ENCODE measurements around the gene BTG2.

The BTG2 gene

GRCh38 chr1:203269654-203270020, 35.7 kb upstream of the BTG2 start:
- peaks cover 69% of the 10 kb centered on the region for H3K4me1 ChIP-seq (ENCODE audit: low read depth, poor library complexity, severe bottlenecking)
- H4K20me1 ChIP-seq (ENCODE audit: insufficient read depth), result no peaks in the 10 kb centered on the region
- H3K4me2 ChIP-seq, result no peak overlapping the region
- H3K79me2 ChIP-seq (ENCODE audit: insufficient read depth, low read depth), result peaks cover 7% of the 10 kb centered on the region; the same call in 1 of the 2 replicates
- H3K4me3 ChIP-seq (IDR thresholded peaks at IDR 0.05; ENCODE audit: insufficient read depth, low read depth, low read length), result no peak overlapping the region
- no peak overlapping the region for H2AFZ ChIP-seq (ENCODE audit: low read depth)
- TF ChIP-seq CTCF (conservative IDR thresholded peaks at IDR 0.05; ENCODE audit: low read depth, low read length), result no peak
- no peaks in the 10 kb centered on the region for H3K36me3 ChIP-seq (ENCODE audit: insufficient read depth)
- H3K27ac ChIP-seq, result no peak overlapping the region
- no peak overlapping the region for H3K9ac ChIP-seq
- no peaks in the 10 kb centered on the region for H3K27me3 ChIP-seq (ENCODE audit: insufficient read depth, low read depth)

GRCh38 chr1:203270448-203270847, 34.9 kb upstream of the BTG2 start:
- Histone ChIP-seq H3K36me3 (ENCODE audit: insufficient read depth) (no peaks in the 10 kb centered on the region), H4K20me1 (ENCODE audit: insufficient read depth) (no peaks in the 10 kb centered on the region), H3K4me1 (ENCODE audit: low read depth, poor library complexity, severe bottlenecking) (peaks cover 77% of the 10 kb centered on the region), H3K27ac (peak overlapping the region; percentile 16; the same call in 1 of the 2 replicates), H3K79me2 (ENCODE audit: insufficient read depth, low read depth) (peaks cover 10% of the 10 kb centered on the region; the same call in 1 of the 2 replicates), H3K27me3 (ENCODE audit: insufficient read depth, low read depth) (no peaks in the 10 kb centered on the region), H3K4me2 (peak overlapping the region; percentile 44; the same call in 1 of the 2 replicates), H3K9ac (no peak overlapping the region), H2AFZ (ENCODE audit: low read depth) (peak overlapping the region; percentile 50; the same call in 1 of the 2 replicates), H3K4me3 (IDR thresholded peaks at IDR 0.05; ENCODE audit: insufficient read depth, low read depth, low read length) (no peak overlapping the region)
- TF ChIP-seq CTCF (conservative IDR thresholded peaks at IDR 0.05; ENCODE audit: low read depth, low read length), result peak; percentile 17; the same call in 1 of the 2 replicates

GRCh38 chr1:203271018-203271743, 34.1 kb upstream of the BTG2 start:
- Histone ChIP-seq H3K27ac (peak overlapping the region; percentile 16; the same call in 1 of the 2 replicates), H3K36me3 (ENCODE audit: insufficient read depth) (no peaks in the 10 kb centered on the region), H3K4me3 (IDR thresholded peaks at IDR 0.05; ENCODE audit: insufficient read depth, low read depth, low read length) (peak overlapping the region; percentile 54), H3K4me1 (ENCODE audit: low read depth, poor library complexity, severe bottlenecking) (peaks cover 84% of the 10 kb centered on the region), H4K20me1 (ENCODE audit: insufficient read depth) (no peaks in the 10 kb centered on the region), H3K79me2 (ENCODE audit: insufficient read depth, low read depth) (peaks cover 10% of the 10 kb centered on the region; the same call in 1 of the 2 replicates), H3K27me3 (ENCODE audit: insufficient read depth, low read depth) (no peaks in the 10 kb centered on the region), H3K9ac (no peak overlapping the region), H3K4me2 (peak overlapping the region; percentile 44), H2AFZ (ENCODE audit: low read depth) (peak overlapping the region; percentile 50)
- TF ChIP-seq CTCF (conservative IDR thresholded peaks at IDR 0.05; ENCODE audit: low read depth, low read length), result peak; percentile 19; the same call in 1 of the 2 replicates

GRCh38 chr1:203271962-203272632, 33.2 kb upstream of the BTG2 start:
- Histone ChIP-seq H3K36me3 (ENCODE audit: insufficient read depth) (no peaks in the 10 kb centered on the region), H3K4me2 (no peak overlapping the region; the same call in 1 of the 2 replicates), H2AFZ (ENCODE audit: low read depth) (peak overlapping the region; percentile 50; the same call in 1 of the 2 replicates), H3K4me1 (ENCODE audit: low read depth, poor library complexity, severe bottlenecking) (peaks cover 90% of the 10 kb centered on the region), H3K27me3 (ENCODE audit: insufficient read depth, low read depth) (no peaks in the 10 kb centered on the region), H4K20me1 (ENCODE audit: insufficient read depth) (no peaks in the 10 kb centered on the region), H3K4me3 (IDR thresholded peaks at IDR 0.05; ENCODE audit: insufficient read depth, low read depth, low read length) (peak overlapping the region; percentile 54), H3K27ac (peak overlapping the region; percentile 16; the same call in 1 of the 2 replicates), H3K9ac (no peak overlapping the region; the same call in 1 of the 2 replicates), H3K79me2 (ENCODE audit: insufficient read depth, low read depth) (peaks cover 10% of the 10 kb centered on the region; the same call in 1 of the 2 replicates)
- TF ChIP-seq CTCF (conservative IDR thresholded peaks at IDR 0.05; ENCODE audit: low read depth, low read length), result no peak

Data from KMS-11 (cell line).